ENCODE data around the gene LRRC27.
"Not testable (repeated sequence)": the region's sequence is repeated elsewhere in the genome, so short reads cannot be mapped to it uniquely, and the experiment has no call there.

LRRC27 gene

DNA sequence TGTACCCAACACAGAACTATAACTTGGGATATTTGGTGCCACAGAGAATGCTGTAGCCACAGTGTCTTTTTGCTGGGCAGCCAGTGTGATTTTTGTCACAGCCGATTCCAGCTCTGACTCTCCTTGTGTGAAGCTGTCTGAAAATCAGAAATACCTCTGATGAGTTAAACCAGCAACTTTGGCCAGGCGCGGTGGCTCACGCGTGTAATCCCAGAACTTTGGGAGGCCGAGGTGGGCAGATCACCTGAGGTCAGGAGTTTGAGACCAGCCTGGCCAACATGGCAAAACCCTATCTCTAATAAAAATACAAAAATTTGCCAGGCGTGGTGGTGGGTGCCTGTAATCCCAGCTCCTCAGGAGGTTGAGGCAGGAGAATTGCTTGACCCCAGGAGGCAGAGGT is 5.9 kb downstream of the LRRC27 start:
- not testable (repeated sequence) for DNase-seq (ENCODE audit: low read depth)

DNA sequence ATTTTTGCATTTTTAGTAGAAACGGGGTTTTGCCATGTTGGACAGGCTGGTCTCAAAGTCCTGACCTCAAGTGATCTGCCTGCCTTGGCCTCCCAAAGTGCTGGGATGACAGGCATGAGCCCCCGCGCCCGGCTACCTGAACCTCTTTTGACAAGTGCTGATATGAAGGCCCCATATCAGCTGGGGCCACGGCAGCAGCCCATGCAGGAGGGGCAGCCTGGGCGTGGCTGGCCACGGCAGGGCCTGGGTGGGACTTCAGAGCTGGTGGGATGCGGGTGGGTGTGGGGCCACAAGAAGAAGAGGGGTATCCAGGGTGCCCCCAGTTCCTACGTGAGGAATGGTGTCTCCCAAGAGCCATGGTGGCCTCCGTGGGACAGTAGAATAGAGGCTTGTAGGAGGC is 6.9 kb downstream of the LRRC27 start:
- DNase-seq (ENCODE audit: low read depth): no peak

DNA sequence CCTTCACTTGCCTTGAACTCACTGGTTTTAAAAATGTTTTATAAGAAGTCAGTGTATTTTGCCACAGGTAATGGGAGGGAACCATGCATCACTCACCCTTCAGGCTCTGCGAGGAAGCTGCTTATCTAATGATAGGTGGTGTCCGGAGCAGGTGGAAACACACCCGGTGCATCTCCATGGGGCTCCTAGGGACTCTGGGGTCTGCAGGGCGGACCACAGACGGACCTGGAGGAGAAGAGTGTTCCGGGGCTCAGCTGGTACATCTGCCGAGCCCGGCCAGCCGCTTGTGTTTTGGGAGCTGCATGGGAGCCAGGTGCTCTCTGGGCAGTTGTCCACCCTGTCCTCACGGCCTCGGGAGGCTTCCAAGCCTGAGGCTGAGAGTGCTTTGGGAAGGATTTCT is 7.3 kb downstream of the LRRC27 start:
- no peak for DNase-seq (ENCODE audit: low read depth)

DNA sequence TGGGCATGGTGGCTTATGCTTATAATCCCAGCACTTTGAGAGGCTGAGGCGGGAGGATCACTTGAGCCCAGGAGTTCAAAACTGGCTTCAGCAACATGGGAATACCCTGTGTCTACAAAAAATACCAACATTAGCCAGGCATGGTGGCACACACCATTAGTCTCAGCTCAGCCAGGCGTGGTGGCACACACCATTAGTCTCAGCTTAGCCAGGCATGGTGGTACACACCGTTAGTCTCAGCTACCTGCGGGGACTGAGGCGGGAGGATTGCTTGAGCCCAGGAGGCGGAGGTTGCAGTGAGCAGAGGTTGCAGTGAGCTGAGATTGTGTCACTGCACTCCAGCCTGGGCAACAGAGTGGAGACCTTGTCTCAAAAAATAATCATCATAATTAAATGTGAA is 9.0 kb downstream of the LRRC27 start:
- DNase-seq (ENCODE audit: low read depth): no peak

DNA sequence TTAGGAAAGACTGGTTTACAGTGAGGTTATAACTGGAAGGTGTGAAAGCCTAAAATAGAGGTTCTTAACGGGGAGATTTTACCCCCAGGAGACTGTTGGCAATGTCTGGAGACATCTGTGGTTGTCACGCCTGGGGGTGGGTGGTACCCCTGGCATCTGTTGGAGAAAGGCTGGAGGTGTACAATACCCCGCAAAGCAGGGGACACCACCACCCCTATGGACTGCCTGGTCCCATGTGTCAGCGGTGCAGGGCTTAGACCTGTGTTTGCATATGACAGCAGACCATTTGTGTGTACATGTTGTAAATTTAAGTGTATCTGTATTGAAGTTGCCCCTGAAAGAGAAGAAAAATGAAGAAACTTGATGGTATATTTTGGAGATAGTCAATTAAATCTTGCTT is 9.8 kb downstream of the LRRC27 start:
- no peak for DNase-seq (ENCODE audit: low read depth)

DNA sequence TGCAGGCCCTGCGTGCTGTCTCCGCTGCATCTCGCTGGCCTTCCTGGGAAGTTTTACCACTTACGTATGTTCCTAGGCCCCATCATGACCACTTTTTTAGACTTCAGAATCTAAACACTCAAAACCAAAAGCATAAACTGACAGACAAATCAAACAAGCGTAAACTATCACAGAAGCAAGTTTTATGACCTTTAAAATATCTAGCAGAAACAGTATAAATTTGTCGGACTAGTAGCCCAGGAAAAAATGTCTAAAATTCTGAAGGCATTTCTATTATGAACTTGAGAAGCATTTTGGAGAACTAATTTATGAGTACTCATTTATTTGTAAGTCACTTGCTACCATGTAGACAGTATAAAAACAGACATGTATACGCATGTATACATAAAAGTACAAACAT is 10.6 kb downstream of the LRRC27 start:
- no peak for DNase-seq (ENCODE audit: low read depth)

DNA sequence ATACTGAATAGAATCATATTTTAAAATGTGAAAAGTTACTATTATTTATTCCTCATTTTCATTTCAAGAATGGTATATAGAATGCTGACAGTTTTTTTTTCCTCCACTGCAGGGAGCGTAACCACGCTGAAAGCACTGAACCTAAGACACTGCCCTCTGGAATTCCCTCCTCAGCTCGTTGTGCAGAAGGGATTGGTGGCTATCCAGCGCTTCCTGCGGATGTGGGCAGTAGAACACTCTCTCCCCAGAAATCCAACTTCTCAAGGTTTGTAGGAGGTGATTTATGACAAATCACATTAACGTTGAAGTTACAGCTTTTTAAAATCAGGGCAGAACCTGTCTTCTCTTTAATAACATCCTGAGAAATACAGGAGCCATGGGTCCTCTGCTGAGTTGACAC is 12.4 kb downstream of the LRRC27 start:
- DNase-seq (ENCODE audit: low read depth): no peak

DNA sequence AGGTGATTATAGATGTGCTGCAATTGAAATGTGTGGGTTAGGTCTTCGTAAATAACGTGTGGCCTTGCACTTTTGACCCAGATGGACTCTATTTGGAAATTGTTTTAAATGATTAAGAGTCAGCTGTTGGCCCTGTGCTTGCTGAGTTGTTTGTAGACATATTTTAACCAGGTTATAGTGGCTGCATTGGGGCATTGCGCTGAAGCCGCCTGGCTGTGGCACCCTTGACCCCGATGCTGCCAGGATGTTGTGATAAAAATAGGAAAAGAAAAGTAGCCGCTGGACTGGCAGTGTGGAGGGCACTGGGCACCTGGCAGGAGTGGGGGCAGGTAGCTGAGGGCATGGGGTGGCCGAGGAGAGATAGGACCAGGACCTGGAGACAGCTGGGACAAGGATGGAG is 13.4 kb downstream of the LRRC27 start:
- DNase-seq (ENCODE audit: low read depth): no peak

DNA sequence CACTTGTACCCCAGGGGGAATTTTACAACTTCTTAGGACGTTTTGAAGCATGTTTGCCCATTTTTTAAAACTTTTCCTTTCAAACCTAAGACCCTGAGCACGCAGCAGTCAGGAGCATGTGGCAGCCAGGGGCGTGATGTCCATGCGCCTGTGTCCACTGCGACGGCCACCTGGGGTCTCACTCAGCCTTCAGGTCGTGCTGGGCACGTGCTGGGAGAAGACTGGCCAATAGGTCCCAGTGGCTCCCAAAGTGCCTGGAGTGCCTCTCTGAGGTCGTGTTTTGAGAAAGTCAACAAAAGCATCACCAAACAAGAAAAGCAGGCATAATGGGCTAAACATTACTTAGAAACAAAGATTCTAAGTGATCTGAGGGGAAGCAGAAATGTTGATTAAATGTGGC is 14.8 kb downstream of the LRRC27 start:
- DNase-seq (ENCODE audit: low read depth): no peak

DNA sequence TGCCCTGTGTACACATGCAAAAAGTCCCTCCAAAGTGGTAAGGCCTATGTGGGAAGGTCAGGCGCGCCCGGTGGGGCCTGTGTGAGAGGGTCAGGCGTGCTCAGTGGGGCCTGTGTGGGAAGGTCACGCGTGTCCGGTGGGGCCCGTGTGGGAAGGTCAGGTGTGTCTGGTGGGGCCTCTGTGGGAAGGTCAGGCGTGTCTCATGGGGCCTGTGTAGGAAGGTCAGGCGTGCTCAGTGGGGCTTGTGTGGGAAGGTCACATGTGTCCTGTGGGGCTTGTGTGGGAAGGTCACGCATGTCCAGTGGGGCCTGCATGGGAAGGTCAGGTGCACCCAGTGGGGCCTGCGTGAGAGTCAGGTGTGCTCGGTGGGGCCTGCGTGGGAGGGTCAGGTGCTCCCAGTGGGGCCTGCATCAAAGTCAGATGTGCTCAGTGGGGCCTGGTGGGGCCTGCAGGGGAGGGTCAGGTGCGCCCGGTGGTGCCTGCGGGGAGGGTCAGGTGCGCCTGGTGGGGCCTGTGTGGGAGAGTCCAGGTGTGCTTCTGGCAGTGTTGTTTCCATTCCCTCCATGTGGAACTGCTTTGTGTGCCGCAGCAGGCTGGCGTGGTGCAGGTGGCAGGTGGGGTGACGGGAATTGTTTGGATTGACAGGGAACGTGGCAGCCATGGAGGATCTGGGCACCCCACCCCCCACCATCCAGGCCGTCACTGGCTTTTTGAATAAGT is 15.4 kb downstream of the LRRC27 start:
- DNase-seq (ENCODE audit: low read depth): no peak

DNA sequence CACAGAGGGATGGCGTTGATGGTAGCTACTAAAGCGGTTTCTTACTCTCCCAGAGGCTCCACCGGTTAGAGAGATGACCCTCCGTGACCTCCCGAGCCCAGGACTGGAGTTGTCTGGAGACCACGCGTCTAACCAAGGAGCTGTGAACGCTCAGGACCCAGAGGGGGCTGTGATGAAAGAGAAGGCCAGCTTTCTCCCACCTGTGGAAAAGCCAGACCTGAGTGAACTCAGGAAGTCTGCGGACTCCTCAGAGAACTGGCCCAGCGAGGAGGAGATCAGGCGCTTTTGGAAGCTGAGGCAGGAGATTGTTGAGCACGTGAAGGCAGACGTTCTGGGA is 15.9 kb downstream of the LRRC27 start:
- no peak for DNase-seq (ENCODE audit: low read depth)

DNA sequence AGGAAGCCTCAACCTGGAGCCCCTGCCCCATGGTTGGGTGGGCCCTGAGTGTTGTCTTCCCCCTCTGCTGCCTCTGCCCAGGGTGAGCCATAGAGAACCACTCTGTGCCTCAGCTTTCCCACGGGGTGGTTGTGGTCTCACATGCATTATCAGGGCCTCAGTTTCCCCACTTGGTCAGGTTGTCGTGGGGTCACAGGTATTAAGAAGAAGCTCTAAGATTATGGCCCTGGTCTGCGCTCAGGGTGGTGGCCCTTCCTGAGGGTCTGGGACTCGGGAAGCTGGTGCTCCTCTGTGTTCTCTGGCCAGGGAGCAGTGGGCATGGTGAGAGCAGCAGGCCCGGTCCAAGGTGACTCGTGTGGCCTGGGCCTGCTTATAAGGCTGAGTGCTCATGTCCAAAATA is 17.8 kb downstream of the LRRC27 start:
- no peak for DNase-seq (ENCODE audit: low read depth)

DNA sequence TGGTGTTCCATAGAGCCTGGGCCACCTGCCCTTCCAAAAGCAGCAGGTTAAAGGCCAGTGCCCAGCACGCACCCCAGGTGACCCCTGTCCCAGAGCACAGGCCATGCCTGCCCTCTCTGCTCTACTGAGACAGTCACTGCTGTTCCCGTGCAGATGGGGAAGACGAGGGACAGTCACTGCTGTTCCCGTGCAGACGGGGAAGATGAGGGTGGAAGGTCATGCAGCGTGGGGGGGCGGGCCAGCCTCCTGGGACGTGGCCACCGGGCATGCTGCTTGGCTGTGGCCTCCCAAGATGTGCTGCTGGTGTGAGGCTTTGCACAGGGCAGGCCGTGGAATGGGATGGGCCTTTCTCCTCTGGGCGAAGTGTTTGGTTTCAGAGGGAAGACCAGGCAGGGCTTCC is 18.4 kb downstream of the LRRC27 start:
- DNase-seq (ENCODE audit: low read depth): no peak

DNA sequence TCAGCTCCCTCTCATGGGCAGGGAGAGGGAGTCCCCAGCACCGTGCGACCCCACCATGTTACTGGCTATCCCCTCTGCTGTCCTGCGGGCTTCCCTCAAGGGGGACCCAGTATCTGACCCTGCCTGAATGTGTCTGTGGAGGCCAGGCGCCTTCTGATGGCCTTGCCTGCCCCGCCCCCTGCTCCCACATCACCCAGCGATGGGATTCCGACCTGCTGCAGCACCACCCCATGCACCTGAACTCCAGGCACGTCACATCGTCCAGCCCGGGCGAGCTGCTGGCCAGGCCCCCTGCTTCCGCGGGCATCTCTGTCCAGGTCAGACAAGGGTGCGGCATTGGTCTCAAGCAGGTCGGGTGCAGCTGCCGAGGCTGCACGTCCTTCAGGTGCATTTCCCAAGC is 19.0 kb downstream of the LRRC27 start:
- no peak for DNase-seq (ENCODE audit: low read depth)

DNA sequence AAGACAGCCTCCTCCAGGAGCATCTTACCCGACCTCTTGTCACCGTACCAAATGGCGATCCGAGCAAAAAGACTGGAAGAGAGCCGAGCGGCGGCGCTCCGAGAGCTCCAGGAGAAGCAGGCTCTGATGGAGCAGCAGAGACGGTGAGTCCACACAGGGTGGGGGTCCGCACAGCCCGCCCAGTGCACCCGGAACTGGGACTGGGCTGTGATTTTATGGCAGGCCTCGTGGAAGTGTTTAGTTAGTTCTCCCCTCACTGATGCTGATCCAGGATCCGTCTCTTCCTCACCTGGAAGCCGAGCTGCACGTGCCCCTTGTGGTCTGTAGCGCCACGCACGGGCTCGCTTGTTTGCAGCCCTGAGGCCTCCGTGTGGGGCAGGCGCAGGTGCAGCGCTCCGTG is 19.6 kb downstream of the LRRC27 start:
- no peak for DNase-seq (ENCODE audit: low read depth)

DNA sequence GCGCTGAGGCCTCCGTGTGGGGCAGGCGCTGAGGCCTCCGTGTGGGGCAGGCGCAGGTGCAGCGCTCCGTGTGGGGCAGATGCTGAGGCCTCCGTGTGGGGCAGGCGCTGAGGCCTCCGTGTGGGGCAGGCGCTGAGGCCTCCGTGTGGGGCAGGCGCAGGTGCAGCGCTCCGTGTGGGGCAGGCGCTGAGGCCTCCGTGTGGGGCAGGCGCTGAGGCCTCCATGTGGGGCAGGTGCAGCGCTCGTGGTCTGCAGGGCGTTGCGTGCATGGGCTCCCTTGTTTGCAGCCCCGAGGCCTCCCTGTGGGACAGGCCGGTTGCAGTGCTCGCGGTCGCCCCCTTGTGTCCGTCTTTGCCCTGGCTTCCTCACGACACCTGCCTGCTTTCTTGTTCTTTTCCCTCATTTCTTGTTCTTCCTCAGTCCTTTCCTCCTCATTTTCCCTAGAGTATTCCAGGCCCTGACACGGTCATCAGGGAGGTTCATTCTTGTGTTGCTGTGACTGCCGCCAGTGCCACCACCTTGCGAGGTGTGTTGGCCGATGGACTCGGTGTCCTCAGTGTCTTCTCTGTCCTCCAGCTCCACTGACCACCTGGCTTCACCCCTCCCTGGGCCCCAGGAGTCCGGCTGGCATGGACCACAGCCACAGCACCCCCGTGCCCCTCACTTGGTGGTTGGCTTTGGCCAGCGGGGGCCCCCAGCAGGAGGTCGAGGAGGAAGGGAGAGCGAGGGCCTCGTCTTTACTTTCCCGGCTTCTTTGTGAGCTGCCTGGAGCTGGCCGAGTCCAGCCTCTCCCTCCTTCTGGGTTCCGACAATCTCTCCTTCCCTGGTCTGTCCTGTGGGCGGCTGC is 20.7 kb downstream of the LRRC27 start:
- DNase-seq (ENCODE audit: low read depth): peak; percentile 61

DNA sequence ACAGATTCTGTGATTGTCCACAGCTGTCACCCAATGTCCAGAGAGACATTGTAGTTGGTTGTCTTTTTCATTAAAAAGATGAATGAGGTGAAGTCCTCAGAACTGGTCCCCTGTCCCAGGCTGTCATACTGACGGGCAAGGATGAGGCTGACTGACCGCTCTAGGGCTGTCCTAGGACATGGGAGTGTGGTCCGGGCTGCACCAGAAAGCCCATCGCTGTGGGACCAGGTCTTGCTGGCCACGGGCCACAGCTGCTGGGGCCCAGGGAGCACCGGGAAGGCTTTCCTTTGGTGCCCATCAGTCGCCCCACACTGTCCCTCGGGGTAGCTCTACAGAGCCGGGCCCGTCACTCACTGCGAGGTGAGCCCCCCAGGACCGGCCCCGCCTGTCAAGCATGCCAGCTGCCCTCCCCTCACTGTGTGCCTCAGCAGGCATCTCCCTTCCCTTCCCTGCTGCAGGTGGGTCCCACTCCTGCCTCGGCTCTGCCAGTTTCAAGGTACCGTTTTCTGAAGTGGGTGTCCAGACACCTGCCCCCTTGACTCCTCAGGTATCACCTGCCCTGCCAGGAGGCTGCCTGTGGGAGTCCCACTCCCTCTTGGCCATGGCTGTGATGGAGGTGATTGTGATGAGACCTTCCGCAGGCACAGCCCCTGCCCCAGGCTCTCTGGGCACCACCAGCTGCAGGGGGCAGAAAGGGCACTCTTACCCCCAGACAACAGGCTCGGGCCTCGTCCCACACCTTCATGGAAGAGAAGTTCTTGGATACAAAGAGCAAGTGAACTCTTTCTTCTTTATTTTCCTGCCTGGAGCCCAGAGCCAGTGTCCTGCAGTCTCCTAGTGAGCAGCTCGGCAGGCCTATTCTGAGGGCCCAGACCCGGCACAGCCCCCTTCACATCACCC is 21.7 kb downstream of the LRRC27 start:
- no peak for DNase-seq (ENCODE audit: low read depth)

DNA sequence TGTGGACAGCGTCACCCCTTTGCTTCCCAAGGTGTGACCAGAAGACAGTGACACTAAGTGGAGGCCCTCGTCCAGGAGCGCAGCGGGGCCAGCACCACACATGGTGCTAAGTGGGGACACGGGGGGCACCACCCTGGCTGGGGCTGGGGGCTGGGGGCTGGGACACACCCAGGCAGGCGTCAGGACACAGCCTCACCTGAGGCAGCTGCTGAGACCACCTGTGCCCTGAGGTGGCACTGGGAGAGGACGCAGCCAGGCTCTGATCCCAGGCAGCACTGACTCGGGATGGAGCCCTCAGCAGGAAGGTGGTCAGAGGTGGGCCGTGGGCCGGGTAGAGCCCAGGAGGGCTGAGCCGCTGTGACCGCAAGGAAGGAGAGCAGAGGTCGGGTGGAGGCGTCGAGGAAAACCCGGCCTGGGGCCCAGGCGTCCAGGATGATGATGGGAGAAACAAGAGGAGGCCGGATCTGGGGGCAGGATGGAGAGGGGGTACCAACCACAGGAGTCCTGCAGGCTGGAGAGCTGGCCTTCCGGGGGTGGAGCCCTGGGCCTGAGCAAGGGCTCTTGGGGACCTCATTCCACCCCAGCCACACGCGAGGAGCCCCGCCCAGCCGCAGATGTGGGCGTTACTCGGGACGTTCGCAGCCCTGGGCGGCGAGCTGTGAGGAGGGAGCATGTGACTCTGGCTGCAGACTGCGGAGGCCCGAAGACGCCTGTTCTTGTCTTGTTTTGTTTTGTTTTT is 22.5 kb downstream of the LRRC27 start:
- DNase-seq (ENCODE audit: low read depth): no peak

DNA sequence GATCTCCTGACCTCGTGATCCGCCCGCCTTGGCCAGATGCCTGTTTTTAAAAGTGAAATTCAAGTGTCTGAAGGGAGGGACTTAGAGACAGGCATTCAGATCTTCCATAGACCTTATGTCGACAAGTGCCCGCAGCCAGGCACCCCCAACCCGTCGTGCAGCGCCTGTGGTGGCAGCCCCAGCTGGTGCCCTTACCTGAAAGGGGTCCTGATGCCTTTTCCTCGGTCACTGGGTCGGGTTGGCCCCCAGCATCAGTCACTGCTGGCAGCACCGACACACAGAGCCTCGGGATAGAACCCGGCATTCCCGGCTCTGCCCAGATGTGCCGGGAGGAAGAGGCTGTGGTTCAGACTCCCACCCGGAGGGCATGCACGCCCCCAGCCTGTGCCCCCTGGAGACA is 23.3 kb downstream of the LRRC27 start:
- no peak for DNase-seq (ENCODE audit: low read depth)

DNA sequence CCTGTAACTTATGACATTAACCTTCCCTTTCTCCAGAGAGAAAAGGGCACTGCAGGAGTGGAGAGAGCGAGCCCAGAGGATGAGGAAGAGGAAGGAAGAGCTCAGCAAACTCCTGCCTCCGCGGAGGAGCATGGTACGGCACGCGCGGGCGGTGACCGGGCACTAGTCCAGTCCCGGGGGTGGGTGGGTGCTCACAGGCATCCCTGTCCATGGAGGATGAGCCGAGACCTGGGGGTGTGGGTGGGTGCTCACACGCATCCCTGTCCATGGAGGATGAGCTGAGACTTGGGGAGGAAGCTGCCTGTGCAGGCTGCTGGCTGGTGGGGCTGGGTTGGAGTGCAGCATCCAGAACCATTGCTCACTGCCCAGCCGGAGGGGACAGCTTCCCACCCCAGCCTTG is 23.8 kb downstream of the LRRC27 start:
- DNase-seq (ENCODE audit: low read depth): no peak

DNA sequence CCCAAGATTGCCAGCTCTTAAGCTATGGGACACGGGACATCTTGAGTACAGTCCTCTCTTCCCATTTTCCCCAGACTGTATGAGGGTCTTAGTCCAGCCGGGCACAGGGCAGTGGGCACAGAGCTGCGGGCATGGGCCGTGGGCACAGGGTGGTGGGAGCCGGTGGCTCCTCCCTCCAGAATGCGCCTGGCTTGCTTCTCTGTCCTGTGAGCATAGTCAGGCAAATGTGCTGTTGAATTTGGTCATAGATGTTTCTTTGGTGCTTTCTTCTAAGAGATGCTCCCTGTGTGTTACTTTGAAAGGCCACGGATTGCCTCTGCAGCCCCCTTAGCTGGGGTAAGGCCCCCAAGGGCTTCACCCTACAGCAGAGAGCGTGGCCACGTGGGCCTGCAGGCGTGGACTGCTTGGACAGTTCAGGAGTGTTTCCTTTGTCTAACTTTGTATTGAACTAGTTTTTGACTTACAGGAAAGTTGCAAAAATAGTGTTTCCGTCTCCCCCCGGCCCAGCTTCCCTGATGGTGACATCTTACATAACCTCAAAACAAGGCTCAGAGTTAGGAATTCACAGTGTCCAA is 24.7 kb downstream of the LRRC27 start:
- no peak for DNase-seq (ENCODE audit: low read depth)

Data from T follicular helper cell (primary cell).